CD4-positive, alpha-beta memory T cell (primary cell): ENCODE measurements around the gene UMAD1. TPM values are rescaled to one million over a fixed set of nuclear protein-coding genes. Genes with fewer than 3 reads are reported as not detected.
"Not testable (repeated sequence)": the region's sequence is repeated elsewhere in the genome, so short reads cannot be mapped to it uniquely, and the experiment has no call there.

Experiments
- CTCF ChIA-PET: fragments of 350-600 bp; sonication (Branson Sonifier 250); formaldehyde crosslinking; loops from one replicate; lab custom pipeline; 2021; ENCODE audit warnings: inconsistent platforms; ENCODE audit not compliant: partially characterized antibody; lab: Charles Lee
- POLR2A ChIA-PET: fragments of 350-600 bp; sonication (Branson Sonifier 250); formaldehyde crosslinking; loops from one replicate; lab custom pipeline; 2021; ENCODE audit not compliant: partially characterized antibody; lab: Charles Lee
- DNase-seq, 5 donors: peaks; one replicate each; pipeline versions ENCODE4 v3.0.0 to v3.0.0-alpha.2; 2020 to 2022; ENCODE audit warnings: mixed read lengths in 1 of 5
- H3K27ac ChIP-seq: one replicate; pipeline ENCODE4 v1.7.0; 2013; ENCODE audit warnings: low read depth, low read length
- H3K27me3 ChIP-seq: 2 replicates; pipeline ENCODE4 v1.7.0; 2013; ENCODE audit warnings: mild to moderate bottlenecking, low read length, moderate library complexity; ENCODE audit not compliant: insufficient read depth
- H3K36me3 ChIP-seq: 2 replicates; pipeline ENCODE4 v1.7.0; 2013; ENCODE audit warnings: mild to moderate bottlenecking, low read length, moderate library complexity; ENCODE audit not compliant: insufficient read depth
- H3K4me1 ChIP-seq: 2 replicates; pipeline ENCODE4 v1.7.0; 2013; ENCODE audit warnings: mild to moderate bottlenecking, low read length, moderate library complexity; ENCODE audit not compliant: insufficient read depth
- H3K4me3 ChIP-seq, 2 donors: one replicate each; pipeline ENCODE4 v1.7.0; 2013; ENCODE audit warnings: low read length in 2 of 2, mild to moderate bottlenecking in 1 of 2
- H3K9me3 ChIP-seq, 2 donors: one replicate each; pipeline ENCODE4 v1.7.0; 2013; ENCODE audit warnings: low read length in 2 of 2, control low read depth in 1 of 2; ENCODE audit not compliant: control insufficient read depth in 1 of 2
- H3K27ac Mint-ChIP-seq, 7 donors: one replicate each; pipeline ENCODE4 v1.8.0; 2020 to 2021; ENCODE audit warnings: mixed read lengths in 7 of 7, mild to moderate bottlenecking in 6 of 7, inconsistent platforms in 3 of 7, moderate library complexity in 3 of 7
- H3K27me3 Mint-ChIP-seq, 2 donors: one replicate each; pipeline ENCODE4 v1.8.0; 2020 to 2021; ENCODE audit warnings: mixed read lengths in 2 of 2
- H3K36me3 Mint-ChIP-seq, 2 donors: one replicate each; pipeline ENCODE4 v1.8.0; 2020 to 2021; ENCODE audit warnings: mixed read lengths in 2 of 2, inconsistent platforms in 1 of 2, mild to moderate bottlenecking in 1 of 2
- H3K4me1 Mint-ChIP-seq, 4 donors: one replicate each; pipeline ENCODE4 v1.8.0; 2020 to 2021; ENCODE audit warnings: mixed read lengths in 4 of 4, mild to moderate bottlenecking in 1 of 4
- H3K4me3 Mint-ChIP-seq, 8 donors: one replicate each; pipeline ENCODE4 v1.8.0; 2020 to 2021; ENCODE audit warnings: mixed read lengths in 8 of 8, mild to moderate bottlenecking in 7 of 8, moderate library complexity in 6 of 8, inconsistent platforms in 3 of 8
- H3K9me3 Mint-ChIP-seq, 8 donors: one replicate each; pipeline ENCODE4 v1.8.0; 2020 to 2021; ENCODE audit warnings: mixed read lengths in 8 of 8, mild to moderate bottlenecking in 5 of 8, inconsistent platforms in 3 of 8, moderate library complexity in 1 of 8
- intact Hi-C: fragments of 100-400 bp; cut with micrococcal nuclease; formaldehyde crosslinking; loops from one replicate; pipeline ENCODE4 v1.15.1; 2023
- polyA plus RNA-seq, 2 donors: library from polyadenylated mRNA; unstranded; fragments of 300-500 nt; fragmentation: Illumina TruSeq; gene quantifications; one replicate each; pipeline ENCODE4 v1.2.3, GENCODE V29; 2021
- total RNA-seq, 2 experiments: library from RNA; stranded (reverse); gene quantifications; one replicate each; pipeline ENCODE4 v1.2.3, GENCODE V29; 2021

Gene UMAD1
- total and polyA plus RNA-seq, 4 experiments from 2014 or later = 23.5 to 36.7 (median 27.6) TPM

GRCh38 chr7:7819442-7820247 lies 179.1 kb downstream of the UMAD1 start:
- H3K27ac Mint-ChIP-seq = no peak overlapping the region
- CTCF ChIA-PET = no interaction called here
- no peak overlapping the region for H3K4me3 Mint-ChIP-seq
- H3K36me3 Mint-ChIP-seq = peaks cover 3 to 10% of the 10 kb centered on the region in 2 donors
- POLR2A ChIA-PET = no interaction called here
- Histone ChIP-seq H3K4me3 (no peak overlapping the region), H3K36me3 (no peaks in the 10 kb centered on the region), H3K27ac (no peak overlapping the region), H3K4me1 (peaks cover 33% of the 10 kb centered on the region), H3K27me3 (no peaks in the 10 kb centered on the region), H3K9me3 (no peaks in the 10 kb centered on the region)
- H3K4me1 Mint-ChIP-seq = peaks cover 32 to 38% (median 37%) of the 10 kb centered on the region in 4 donors
- no peaks in the 10 kb centered on the region for H3K27me3 Mint-ChIP-seq
- intact Hi-C loops = loop anchor here (10.0 kb wide), 1 partner anchor 105 kb away; no protein-coding TSS in a partner anchor
- no peak for DNase-seq
- no peaks in the 10 kb centered on the region for H3K9me3 Mint-ChIP-seq

GRCh38 chr7:7820409-7820808 lies 179.9 kb downstream of the UMAD1 start:
- H3K27me3 Mint-ChIP-seq = no peaks in the 10 kb centered on the region
- Histone ChIP-seq H3K4me3 (no peak overlapping the region), H3K27me3 (no peaks in the 10 kb centered on the region), H3K9me3 (no peaks in the 10 kb centered on the region), H3K36me3 (no peaks in the 10 kb centered on the region), H3K27ac (no peak overlapping the region), H3K4me1 (peaks cover 26% of the 10 kb centered on the region)
- H3K36me3 Mint-ChIP-seq = peaks cover 9 to 17% of the 10 kb centered on the region in 2 donors
- no peak overlapping the region for H3K4me3 Mint-ChIP-seq
- no peak for DNase-seq
- H3K9me3 Mint-ChIP-seq = peaks cover 0 to 7% (median 3%) of the 10 kb centered on the region in 8 donors
- CTCF ChIA-PET = no interaction called here
- intact Hi-C loops = no loop called here
- H3K4me1 Mint-ChIP-seq = peaks cover 25 to 32% (median 30%) of the 10 kb centered on the region in 4 donors
- POLR2A ChIA-PET = no interaction called here
- no peak overlapping the region for H3K27ac Mint-ChIP-seq

GRCh38 chr7:7820939-7821338 lies 180.4 kb downstream of the UMAD1 start:
- no peaks in the 10 kb centered on the region for H3K9me3 ChIP-seq
- Mint-ChIP-seq H3K9me3 (peaks cover 0 to 7% (median 3%) of the 10 kb centered on the region in 8 donors), H3K4me1 (peaks cover 20 to 27% (median 25%) of the 10 kb centered on the region in 4 donors), H3K4me3 (no peak overlapping the region), H3K36me3 (peaks cover 9 to 18% of the 10 kb centered on the region in 2 donors), H3K27ac (no peak overlapping the region), H3K27me3 (no peaks in the 10 kb centered on the region)
- no peak for DNase-seq
- no peak overlapping the region for H3K27ac ChIP-seq
- CTCF ChIA-PET = no interaction called here
- no peak overlapping the region for H3K4me3 ChIP-seq
- POLR2A ChIA-PET = no interaction called here
- intact Hi-C loops = no loop called here
- H3K27me3 ChIP-seq = no peaks in the 10 kb centered on the region
- H3K4me1 ChIP-seq = peaks cover 21% of the 10 kb centered on the region
- H3K36me3 ChIP-seq = no peaks in the 10 kb centered on the region

GRCh38 chr7:7821517-7821916 lies 181.0 kb downstream of the UMAD1 start:
- intact Hi-C loops = no loop called here
- H3K27me3 Mint-ChIP-seq = no peaks in the 10 kb centered on the region
- POLR2A ChIA-PET = no interaction called here

GRCh38 chr7:7825294-7825693 lies 184.7 kb downstream of the UMAD1 start:
- H3K4me3 ChIP-seq, intact Hi-C loops, H3K36me3 ChIP-seq, H3K27ac ChIP-seq, DNase-seq, H3K9me3 Mint-ChIP-seq, POLR2A ChIA-PET, H3K27me3 Mint-ChIP-seq, H3K4me1 ChIP-seq, CTCF ChIA-PET, H3K9me3 ChIP-seq, H3K4me1 Mint-ChIP-seq, H3K27me3 ChIP-seq, H3K4me3 Mint-ChIP-seq: not testable (repeated sequence)
- Mint-ChIP-seq H3K36me3 (peaks cover 14 to 24% of the 10 kb centered on the region in 2 donors), H3K27ac (peak overlapping the region in 2 of 7 donors; percentile 14 to 20)

More at GRCh38 chr7:7821517-7821916, 181.0 kb downstream of the UMAD1 start:
- CTCF ChIA-PET = no interaction called here
- Histone ChIP-seq H3K36me3 (no peaks in the 10 kb centered on the region), H3K4me3 (no peak overlapping the region), H3K4me1 (peaks cover 16% of the 10 kb centered on the region), H3K27me3 (no peaks in the 10 kb centered on the region), H3K27ac (no peak overlapping the region), H3K9me3 (no peaks in the 10 kb centered on the region)
- DNase-seq = no peak
- peaks cover 13 to 24% of the 10 kb centered on the region in 2 donors for H3K36me3 Mint-ChIP-seq
- H3K27ac Mint-ChIP-seq = peak overlapping the region in 1 of 7 donors; percentile 19
- peaks cover 0 to 7% (median 3%) of the 10 kb centered on the region in 8 donors for H3K9me3 Mint-ChIP-seq
- peaks cover 15 to 21% (median 19%) of the 10 kb centered on the region in 4 donors for H3K4me1 Mint-ChIP-seq
- no peak overlapping the region for H3K4me3 Mint-ChIP-seq

GRCh38 chr7:7829667-7830066 lies 189.1 kb downstream of the UMAD1 start:
- peaks cover 0 to 7% (median 4%) of the 10 kb centered on the region in 8 donors for H3K9me3 Mint-ChIP-seq
- Histone ChIP-seq H3K27ac (no peak overlapping the region), H3K4me1 (peaks cover 7% of the 10 kb centered on the region), H3K4me3 (no peak overlapping the region), H3K9me3 (no peaks in the 10 kb centered on the region), H3K27me3 (no peaks in the 10 kb centered on the region), H3K36me3 (no peaks in the 10 kb centered on the region)
- ChIA-PET POLR2A (no interaction called here), CTCF (no interaction called here)
- no peaks in the 10 kb centered on the region for H3K27me3 Mint-ChIP-seq
- peak overlapping the region in 1 of 8 donors; percentile 22 for H3K4me3 Mint-ChIP-seq
- intact Hi-C loops = no loop called here
- H3K4me1 Mint-ChIP-seq = peaks cover 7 to 16% (median 12%) of the 10 kb centered on the region in 4 donors
- peaks cover 11 to 36% of the 10 kb centered on the region in 2 donors for H3K36me3 Mint-ChIP-seq
- no peak overlapping the region for H3K27ac Mint-ChIP-seq
- no peak for DNase-seq

- peak overlapping the region in 4 of 7 donors; percentile 1 to 38 (median 27) for H3K27ac Mint-ChIP-seq
- Histone ChIP-seq H3K27me3 (no peaks in the 10 kb centered on the region), H3K4me3 (no peak overlapping the region), H3K27ac (no peak overlapping the region), H3K36me3 (no peaks in the 10 kb centered on the region), H3K9me3 (no peaks in the 10 kb centered on the region), H3K4me1 (peaks cover 7% of the 10 kb centered on the region)
- peaks cover 0 to 2% (median under 1%) of the 10 kb centered on the region in 8 donors for H3K9me3 Mint-ChIP-seq
- no peaks in the 10 kb centered on the region for H3K27me3 Mint-ChIP-seq
- POLR2A ChIA-PET = no interaction called here
- CTCF ChIA-PET = no interaction called here
- peaks cover 5 to 30% of the 10 kb centered on the region in 2 donors for H3K36me3 Mint-ChIP-seq
- intact Hi-C loops = no loop called here
- H3K4me1 Mint-ChIP-seq = peaks cover 7 to 16% (median 13%) of the 10 kb centered on the region in 4 donors
- no peak for DNase-seq
- peak overlapping the region in 1 of 8 donors; percentile 34 for H3K4me3 Mint-ChIP-seq
Measured at GRCh38 chr7:7830122-7830878, 189.7 kb downstream of the UMAD1 start.
